Fibroblast of villous mesenchyme (primary cell): ENCODE measurements around the gene VAV1. TPM values are rescaled to one million over a fixed set of nuclear protein-coding genes. Genes with fewer than 3 reads are reported as not detected.
"Not testable (repeated sequence)": the region's sequence is repeated elsewhere in the genome, so short reads cannot be mapped to it uniquely, and the experiment has no call there.

Source experiments
- DNase-seq: peaks from one replicate; pipeline ENCODE4 v3.0.0-alpha.2; 2010; ENCODE audit warnings: low read depth
- H3K4me3 ChIP-seq: 2 replicates; pipeline ENCODE4 v1.5.1; 2011; ENCODE audit warnings: low read depth, mild to moderate bottlenecking, low read length
- CTCF ChIP-seq: IDR thresholded peaks from 2 replicates; pipeline ENCODE4 v1.5.1; 2012; ENCODE audit warnings: low read depth, mild to moderate bottlenecking, low read length; ENCODE audit not compliant: insufficient read depth
- total RNA-seq: library from RNA; depleted of rRNA; stranded (reverse); fragments of >200 nt; gene quantifications from 2 replicates; pipeline ENCODE4 v1.2.3, GENCODE V29; 2012

VAV1 gene
- total RNA-seq, 1 donor: not detected

GRCh38 chr19:6828306-6828697 is 55.8 kb downstream of the VAV1 start:
- TF ChIP-seq CTCF: no peak
- no peak overlapping the region for H3K4me3 ChIP-seq
- no peak for DNase-seq

- TF ChIP-seq CTCF: no peak
- DNase-seq: no peak
- no peak overlapping the region for H3K4me3 ChIP-seq
Observed at GRCh38 chr19:6828698-6829633, 56.5 kb downstream of the VAV1 start.

- not testable (repeated sequence) for DNase-seq, H3K4me3 ChIP-seq
Observed at GRCh38 chr19:6829829-6830228, 57.3 kb downstream of the VAV1 start.

GRCh38 chr19:6831084-6831483 is 58.6 kb downstream of the VAV1 start:
- H3K4me3 ChIP-seq, DNase-seq: not testable (repeated sequence)

GRCh38 chr19:6832412-6832811 is 59.9 kb downstream of the VAV1 start:
- TF ChIP-seq CTCF: no peak
- no peak overlapping the region for H3K4me3 ChIP-seq
- DNase-seq: no peak

GRCh38 chr19:6833166-6833790 is 60.8 kb downstream of the VAV1 start:
- TF ChIP-seq CTCF: no peak
- H3K4me3 ChIP-seq: no peak overlapping the region
- DNase-seq: no peak

- TF ChIP-seq CTCF: no peak
- no peak for DNase-seq
- no peak overlapping the region for H3K4me3 ChIP-seq
Observed at GRCh38 chr19:6834433-6834832, 61.9 kb downstream of the VAV1 start.

- TF ChIP-seq CTCF: no peak
- no peak for DNase-seq
- no peak overlapping the region for H3K4me3 ChIP-seq
Observed at GRCh38 chr19:6835501-6835900, 63.0 kb downstream of the VAV1 start.
